OCI-LY1 (cell line): Measurements from ENCODE around the gene CDC6.

Experiments
- H2AFZ ChIP-seq: fragments of 200-600 bp; sonication (generic), shearing (Covaris generic); 2 replicates; pipeline ENCODE4 v1.6.0; 2014; ENCODE audit warnings: antibody characterized with exemption, mild to moderate bottlenecking, low read length
- H3F3A ChIP-seq: fragments of 200-600 bp; sonication (generic), shearing (Covaris generic); 2 replicates; pipeline ENCODE4 v1.6.0; 2014; ENCODE audit warnings: mild to moderate bottlenecking, antibody characterized with exemption, low read length, moderate library complexity; ENCODE audit not compliant: insufficient read depth
- H3K27ac ChIP-seq: fragments of 200-600 bp; sonication (generic); 2 replicates; pipeline ENCODE4 v1.5.1; 2014; ENCODE audit warnings: low read length, mixed run types, mild to moderate bottlenecking, low read depth; ENCODE audit not compliant: poor library complexity, severe bottlenecking
- H3K27me3 ChIP-seq: fragments of 200-600 bp; sonication (generic); 2 replicates; pipeline ENCODE4 v1.6.0; 2014; ENCODE audit warnings: antibody characterized with exemption, mild to moderate bottlenecking, low read length, moderate library complexity; ENCODE audit not compliant: insufficient read depth
- H3K36me3 ChIP-seq: fragments of 200-600 bp; sonication (generic); 2 replicates; pipeline ENCODE4 v1.6.1; 2014; ENCODE audit warnings: mild to moderate bottlenecking, antibody characterized with exemption, low read length, moderate library complexity, mixed read lengths; ENCODE audit not compliant: insufficient read depth
- H3K4me1 ChIP-seq: fragments of 200-600 bp; sonication (generic); 2 replicates; pipeline ENCODE4 v1.5.1; 2014; ENCODE audit warnings: mild to moderate bottlenecking, low read length, moderate library complexity; ENCODE audit not compliant: insufficient read depth, severe bottlenecking
- H3K4me2 ChIP-seq: fragments of 200-600 bp; sonication (generic), shearing (Covaris generic); 2 replicates; pipeline ENCODE4 v1.6.1; 2014; ENCODE audit warnings: low read length
- H3K4me3 ChIP-seq: fragments of 200-600 bp; sonication (generic); 2 replicates; pipeline ENCODE4 v1.5.1; 2014; ENCODE audit warnings: low read length, low read depth, mild to moderate bottlenecking, mixed read lengths; ENCODE audit not compliant: poor library complexity, severe bottlenecking
- H3K79me2 ChIP-seq: fragments of 200-600 bp; shearing (Covaris generic); 2 replicates; pipeline ENCODE4 v1.6.1; 2016; ENCODE audit warnings: mixed run types, low read length, mixed read lengths; ENCODE audit not compliant: insufficient read depth
- H3K9ac ChIP-seq: fragments of 200-600 bp; sonication (generic), shearing (Covaris generic); 2 replicates; pipeline ENCODE4 v1.6.1; 2014; ENCODE audit warnings: mild to moderate bottlenecking, low read length, mixed read lengths
- H3K9me2 ChIP-seq: fragments of 200-600 bp; sonication (generic), shearing (Covaris generic); 2 replicates; pipeline ENCODE4 v1.6.1; 2014; ENCODE audit warnings: low read depth, mild to moderate bottlenecking, low read length, mixed read lengths
- H3K9me3 ChIP-seq: fragments of 200-600 bp; shearing (Covaris generic); 2 replicates; pipeline ENCODE4 v1.6.1; 2014; ENCODE audit warnings: low read length, mixed read lengths
- H4K20me1 ChIP-seq: fragments of 200-600 bp; sonication (generic), shearing (Covaris generic); 2 replicates; pipeline ENCODE4 v1.6.0; 2016; ENCODE audit warnings: mild to moderate bottlenecking, low read length; ENCODE audit not compliant: insufficient read depth
- EZH2 ChIP-seq: fragments of 200-600 bp; sonication (generic), shearing (Covaris generic); IDR thresholded peaks from 2 replicates; pipeline ENCODE4 v1.8.0; 2017; ENCODE audit warnings: borderline replicate concordance, mixed run types, mild to moderate bottlenecking, antibody characterized with exemption, low read length, moderate library complexity, mixed read lengths
- TF ChIP-seq, protein P1 (sequence below): fragments of 200-600 bp; sonication (generic), shearing (Covaris generic); IDR thresholded peaks from 2 replicates; pipeline ENCODE4 v1.5.1; 2017; ENCODE audit warnings: mild to moderate bottlenecking, antibody characterized with exemption, low read length, moderate library complexity, mixed read lengths

Gene CDC6

DNA sequence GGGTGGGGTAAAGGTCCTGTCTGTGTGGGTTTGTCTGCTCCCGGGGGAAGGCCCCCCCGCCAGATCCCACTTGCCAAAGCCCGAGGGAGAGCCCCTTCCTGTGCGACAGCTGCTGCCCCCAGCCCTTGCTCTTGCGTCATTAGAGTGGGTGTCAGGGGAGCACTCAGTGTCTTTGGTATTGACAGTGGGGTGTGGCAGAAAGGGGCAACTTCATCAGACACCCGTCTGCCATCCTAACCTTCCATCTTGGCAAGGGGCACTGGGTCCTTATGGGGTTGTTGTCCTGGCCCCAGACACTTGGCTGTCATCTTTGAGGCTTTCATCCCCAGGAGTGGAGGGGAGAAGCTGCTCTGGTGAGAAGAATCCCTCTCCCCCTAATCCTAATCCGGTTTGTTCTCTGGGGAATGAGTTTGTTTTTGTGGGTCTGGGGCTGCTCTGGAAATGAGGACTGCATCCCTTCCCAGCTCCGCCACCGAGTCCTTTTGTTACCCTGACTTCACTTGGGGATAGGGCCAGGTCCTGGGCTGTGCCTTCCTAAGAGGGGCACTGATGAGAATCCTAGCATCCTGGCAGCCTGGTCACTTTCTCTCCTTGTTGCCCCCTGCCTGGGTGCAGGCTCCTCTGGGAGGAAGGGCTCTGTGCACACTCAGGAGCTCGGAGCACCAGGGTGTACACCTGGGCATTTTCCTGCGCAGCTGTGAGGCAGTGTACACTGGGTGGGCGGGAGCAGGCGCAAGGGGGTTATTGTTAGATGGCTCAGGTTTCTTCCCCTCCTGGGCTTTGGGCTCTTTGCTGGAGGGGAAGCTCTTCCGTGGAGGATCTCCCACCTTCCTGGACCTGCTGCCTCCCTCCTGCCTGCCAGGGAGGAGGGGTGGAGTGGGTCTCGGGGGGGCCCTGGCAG is 55.8 kb downstream of the CDC6 start:
- H3K36me3 ChIP-seq: no peaks in the 10 kb centered on the region
- no peaks in the 10 kb centered on the region for H4K20me1 ChIP-seq
- no peak overlapping the region for H3K4me3 ChIP-seq
- no peak overlapping the region for H3K27ac ChIP-seq
- H3K27me3 ChIP-seq: peaks cover 5% of the 10 kb centered on the region; the same call in 1 of the 2 replicates
- H3K9me2 ChIP-seq: no peaks in the 10 kb centered on the region
- no peak overlapping the region for H3K9ac ChIP-seq
- H2AFZ ChIP-seq: no peak overlapping the region
- H3F3A ChIP-seq: 0 out of 2 replicates have a peak, but pooled peaks cover 3% of the 10 kb centered on the region
- H3K9me3 ChIP-seq: no peaks in the 10 kb centered on the region
- H3K4me1 ChIP-seq: peaks cover 22% of the 10 kb centered on the region
- no peak for TF ChIP-seq EZH2
- TF ChIP-seq, protein P1, sequence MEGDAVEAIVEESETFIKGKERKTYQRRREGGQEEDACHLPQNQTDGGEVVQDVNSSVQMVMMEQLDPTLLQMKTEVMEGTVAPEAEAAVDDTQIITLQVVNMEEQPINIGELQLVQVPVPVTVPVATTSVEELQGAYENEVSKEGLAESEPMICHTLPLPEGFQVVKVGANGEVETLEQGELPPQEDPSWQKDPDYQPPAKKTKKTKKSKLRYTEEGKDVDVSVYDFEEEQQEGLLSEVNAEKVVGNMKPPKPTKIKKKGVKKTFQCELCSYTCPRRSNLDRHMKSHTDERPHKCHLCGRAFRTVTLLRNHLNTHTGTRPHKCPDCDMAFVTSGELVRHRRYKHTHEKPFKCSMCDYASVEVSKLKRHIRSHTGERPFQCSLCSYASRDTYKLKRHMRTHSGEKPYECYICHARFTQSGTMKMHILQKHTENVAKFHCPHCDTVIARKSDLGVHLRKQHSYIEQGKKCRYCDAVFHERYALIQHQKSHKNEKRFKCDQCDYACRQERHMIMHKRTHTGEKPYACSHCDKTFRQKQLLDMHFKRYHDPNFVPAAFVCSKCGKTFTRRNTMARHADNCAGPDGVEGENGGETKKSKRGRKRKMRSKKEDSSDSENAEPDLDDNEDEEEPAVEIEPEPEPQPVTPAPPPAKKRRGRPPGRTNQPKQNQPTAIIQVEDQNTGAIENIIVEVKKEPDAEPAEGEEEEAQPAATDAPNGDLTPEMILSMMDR: no peak
- no peaks in the 10 kb centered on the region for H3K79me2 ChIP-seq
- no peak overlapping the region for H3K4me2 ChIP-seq

DNA sequence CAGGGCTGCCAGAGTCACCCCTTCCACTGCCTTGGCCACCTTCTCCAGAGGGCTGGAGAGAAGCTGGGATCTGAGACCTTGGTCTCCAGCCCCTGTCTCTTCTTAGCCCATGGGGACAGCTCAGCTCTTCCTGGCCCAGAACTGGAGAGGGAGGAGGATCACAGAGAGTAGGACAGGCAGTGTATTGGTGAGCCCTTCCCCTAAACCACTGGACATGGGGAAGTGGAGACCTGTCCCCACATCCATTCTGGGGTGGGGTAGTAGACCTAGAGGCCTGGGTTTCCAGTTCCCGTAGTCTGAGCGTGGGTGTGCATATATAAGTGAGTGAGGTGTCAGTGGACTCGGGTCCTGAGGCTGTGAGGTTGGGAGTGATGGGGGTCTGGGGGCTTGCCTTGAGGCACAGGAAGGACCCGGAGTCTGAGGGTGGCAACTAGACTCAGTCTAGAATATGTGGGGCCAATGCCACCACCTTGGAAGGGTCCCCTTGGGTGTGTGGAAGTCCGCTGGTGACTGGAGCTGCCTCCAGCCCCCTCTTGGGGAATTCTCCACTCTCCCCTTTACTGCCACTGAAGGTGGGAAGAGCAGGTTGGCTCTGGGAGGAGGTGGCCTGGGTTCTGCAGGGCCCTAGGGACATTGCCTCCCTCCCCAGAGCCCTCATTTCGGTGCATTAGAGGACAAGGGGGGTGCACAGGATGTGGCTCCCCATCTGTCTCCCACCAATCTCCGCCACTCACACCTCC is 56.9 kb downstream of the CDC6 start:
- no peaks in the 10 kb centered on the region for H3K9me3 ChIP-seq
- H3K4me1 ChIP-seq: peaks cover 22% of the 10 kb centered on the region
- 0 out of 2 replicates have a peak, but pooled peaks cover 3% of the 10 kb centered on the region for H3F3A ChIP-seq
- no peak overlapping the region for H2AFZ ChIP-seq
- no peak overlapping the region for H3K27ac ChIP-seq
- H3K36me3 ChIP-seq: no peaks in the 10 kb centered on the region
- no peak overlapping the region for H3K9ac ChIP-seq
- H4K20me1 ChIP-seq: no peaks in the 10 kb centered on the region
- peaks cover 5% of the 10 kb centered on the region; the same call in 1 of the 2 replicates for H3K27me3 ChIP-seq
- H3K4me2 ChIP-seq: no peak overlapping the region; the same call in 1 of the 2 replicates
- no peak for TF ChIP-seq EZH2
- TF ChIP-seq, protein P1: no peak
- no peaks in the 10 kb centered on the region for H3K9me2 ChIP-seq
- H3K79me2 ChIP-seq: no peaks in the 10 kb centered on the region
- H3K4me3 ChIP-seq: no peak overlapping the region

DNA sequence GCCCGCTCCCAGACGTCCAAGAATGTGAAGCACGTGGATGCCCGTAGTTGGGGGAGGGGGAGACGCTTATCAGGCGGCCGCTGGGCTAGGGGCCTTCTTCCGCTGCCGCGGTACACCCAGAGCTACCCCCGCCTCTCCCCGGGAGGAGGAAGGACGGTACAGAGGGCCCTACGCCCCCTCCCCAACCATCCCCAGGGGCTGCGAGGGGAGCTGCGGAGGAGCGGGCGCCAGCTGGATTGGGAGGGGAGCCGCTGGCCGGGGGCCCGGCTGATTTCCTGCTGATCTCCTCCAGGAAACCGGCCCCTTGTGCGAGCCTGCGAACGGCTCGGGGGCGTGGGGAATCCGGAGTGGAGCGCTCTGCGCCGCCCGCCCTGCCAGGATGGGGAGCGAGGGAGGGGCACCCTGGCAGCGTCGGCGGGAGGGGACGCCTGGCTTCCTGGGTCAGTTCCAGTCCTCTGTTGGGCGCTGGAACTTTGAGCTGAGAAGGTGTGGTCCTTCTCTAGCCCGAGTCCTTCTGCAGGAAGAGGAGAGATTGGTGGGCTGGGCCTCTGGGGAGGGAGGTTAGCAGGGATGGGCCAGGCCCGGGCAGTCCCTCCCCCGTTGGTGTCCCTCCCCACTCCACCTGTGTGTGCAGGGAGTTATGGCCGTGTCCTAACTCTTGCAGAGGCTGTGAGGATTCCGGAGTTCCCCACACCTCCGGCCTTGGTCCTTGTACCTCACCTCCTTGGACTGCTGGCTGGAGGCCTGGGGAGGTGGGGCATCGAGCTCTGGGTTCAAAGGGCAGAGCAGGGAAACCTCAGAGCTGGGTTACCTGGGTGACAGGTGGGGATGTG is 57.7 kb downstream of the CDC6 start:
- Histone ChIP-seq H2AFZ (no peak overlapping the region), H3K9me2 (no peaks in the 10 kb centered on the region), H3K9ac (no peak overlapping the region), H3K79me2 (no peaks in the 10 kb centered on the region), H3K4me2 (no peak overlapping the region; the same call in 1 of the 2 replicates), H3K9me3 (no peaks in the 10 kb centered on the region), H3K36me3 (no peaks in the 10 kb centered on the region), H3K4me3 (no peak overlapping the region), H3K4me1 (peaks cover 22% of the 10 kb centered on the region), H3K27ac (no peak overlapping the region), H3F3A (0 out of 2 replicates have a peak, but pooled peaks cover 3% of the 10 kb centered on the region), H3K27me3 (peaks cover 5% of the 10 kb centered on the region; the same call in 1 of the 2 replicates), H4K20me1 (no peaks in the 10 kb centered on the region)
- no peak for TF ChIP-seq EZH2
- TF ChIP-seq, protein P1: no peak
